Keratinocyte (primary cell): Measurements from ENCODE around the gene EPOP. TPM values are rescaled to one million over a fixed set of nuclear protein-coding genes. Genes with fewer than 3 reads are reported as not detected.

ENCODE experiments used
- DNase-seq: peaks from one replicate; pipeline ENCODE4 v3.0.0-alpha.2; 2011; ENCODE audit warnings: low read depth, missing footprints, low spot score
- FAIRE-seq: peaks from 2 replicates; lab custom pipeline; 2011; peaks lifted over from hg19 to GRCh38; lab: Jason Lieb, UNC
- H2AFZ ChIP-seq: 2 replicates; pipeline ENCODE4 v1.6.0; 2012; ENCODE audit warnings: low read length, control low read depth, inconsistent platforms; ENCODE audit not compliant: control insufficient read depth
- H3K27ac ChIP-seq: 2 replicates; pipeline ENCODE4 v1.5.1; 2011; ENCODE audit warnings: low read length; ENCODE audit not compliant: control insufficient read depth, insufficient read depth
- H3K27me3 ChIP-seq: 3 replicates; pipeline ENCODE4 v1.6.0; 2011; ENCODE audit warnings: low read length; ENCODE audit not compliant: control insufficient read depth, insufficient read depth; ENCODE audit errors: extremely low read depth
- H3K36me3 ChIP-seq, 2 experiments: 2 replicates in 1 of 2; 3 replicates in 1 of 2; pipeline ENCODE4 v1.5.1; 2011; ENCODE audit warnings: low read length in 2 of 2, mild to moderate bottlenecking in 1 of 2; ENCODE audit not compliant: control insufficient read depth in 2 of 2, insufficient read depth in 2 of 2; ENCODE audit errors: extremely low read depth in 1 of 2
- H3K4me1 ChIP-seq: 3 replicates; pipeline ENCODE4 v1.5.1; 2011; ENCODE audit warnings: low read length; ENCODE audit not compliant: control insufficient read depth, insufficient read depth; ENCODE audit errors: extremely low read depth
- H3K4me2 ChIP-seq: 3 replicates; pipeline ENCODE4 v1.6.0; 2011; ENCODE audit warnings: low read depth, low read length; ENCODE audit not compliant: control insufficient read depth, insufficient read depth; ENCODE audit errors: extremely low read depth
- H3K4me3 ChIP-seq, 3 experiments: fragments of 200-600 bp in 1 of 3; sonication (generic) in 1 of 3; 2 replicates in 2 of 3; 3 replicates in 1 of 3; pipeline ENCODE4 v1.5.1; 2011 to 2016; ENCODE audit warnings: low read length in 3 of 3, mild to moderate bottlenecking in 3 of 3, control low read depth in 2 of 3, inconsistent platforms in 1 of 3, low read depth in 1 of 3, mixed read lengths in 1 of 3, mixed run types in 1 of 3, moderate library complexity in 1 of 3; ENCODE audit not compliant: control insufficient read depth in 2 of 3, insufficient read depth in 2 of 3; ENCODE audit errors: extremely low read depth in 1 of 3
- H3K79me2 ChIP-seq: 2 replicates; pipeline ENCODE4 v1.6.0; 2012; ENCODE audit warnings: low read length; ENCODE audit not compliant: control insufficient read depth, insufficient read depth
- H3K9ac ChIP-seq: 3 replicates; pipeline ENCODE4 v1.6.0; 2011; ENCODE audit warnings: low read length; ENCODE audit not compliant: control insufficient read depth, insufficient read depth; ENCODE audit errors: extremely low read depth
- H3K9me1 ChIP-seq: 3 replicates; pipeline ENCODE4 v1.6.0; 2011; ENCODE audit warnings: low read length; ENCODE audit not compliant: control insufficient read depth, insufficient read depth; ENCODE audit errors: extremely low read depth
- H3K9me3 ChIP-seq: 2 replicates; pipeline ENCODE4 v1.5.1; 2012; ENCODE audit warnings: low read depth, low read length; ENCODE audit not compliant: control insufficient read depth
- H4K20me1 ChIP-seq: 3 replicates; pipeline ENCODE4 v1.6.0; 2011; ENCODE audit warnings: low read length; ENCODE audit not compliant: control insufficient read depth, insufficient read depth; ENCODE audit errors: extremely low read depth
- EZH2 ChIP-seq: IDR thresholded peaks from one replicate; pipeline ENCODE4 v1.6.1; 2012; ENCODE audit warnings: inconsistent platforms, mild to moderate bottlenecking, low read length, moderate library complexity
- dilution Hi-C: fragments of 300-500 bp; cut with MboI; formaldehyde crosslinking; loops from one replicate; pipeline ENCODE4 v1.7.0; 2020; ENCODE audit warnings: low sequenced_read_pairs; ENCODE audit not compliant: extremely low pct_ligation_motif_present
- polyA plus RNA-seq, 5 experiments: library from polyadenylated mRNA; depleted of rRNA in 3 of 5; stranded (reverse) in 3 of 5; stranded (forward) in 1 of 5; unstranded in 1 of 5; fragments of >200 nt; gene quantifications; 1 replicate in 1 of 5; 2 replicates in 3 of 5; 3 replicates in 1 of 5; pipeline versions ENCODE4 v1.2.1 to v1.2.3, GENCODE V29; 2011 to 2012; ENCODE audit warnings: missing spikeins in 2 of 5, low read depth in 1 of 5, low replicate concordance in 1 of 5
- TF ChIP-seq, protein P1 (sequence below), 3 experiments: IDR thresholded peaks in 1 of 3; conservative IDR thresholded peaks in 1 of 3; optimal IDR thresholded peaks in 1 of 3; 2 replicates in 2 of 3; 3 replicates in 1 of 3; pipeline versions ENCODE3 to v1.5.1; 2011; ENCODE audit warnings: low read length in 3 of 3, mild to moderate bottlenecking in 3 of 3, moderate library complexity in 2 of 3, control low read depth in 1 of 3, inconsistent platforms in 1 of 3; ENCODE audit not compliant: insufficient read depth in 2 of 3; ENCODE audit errors: extremely low read depth in 1 of 3

The EPOP gene
- polyA plus RNA-seq, 1 donor (not counting 4 experiments of a cell fraction or from before 2014, with no cell fraction given): 3.2 TPM

DNA sequence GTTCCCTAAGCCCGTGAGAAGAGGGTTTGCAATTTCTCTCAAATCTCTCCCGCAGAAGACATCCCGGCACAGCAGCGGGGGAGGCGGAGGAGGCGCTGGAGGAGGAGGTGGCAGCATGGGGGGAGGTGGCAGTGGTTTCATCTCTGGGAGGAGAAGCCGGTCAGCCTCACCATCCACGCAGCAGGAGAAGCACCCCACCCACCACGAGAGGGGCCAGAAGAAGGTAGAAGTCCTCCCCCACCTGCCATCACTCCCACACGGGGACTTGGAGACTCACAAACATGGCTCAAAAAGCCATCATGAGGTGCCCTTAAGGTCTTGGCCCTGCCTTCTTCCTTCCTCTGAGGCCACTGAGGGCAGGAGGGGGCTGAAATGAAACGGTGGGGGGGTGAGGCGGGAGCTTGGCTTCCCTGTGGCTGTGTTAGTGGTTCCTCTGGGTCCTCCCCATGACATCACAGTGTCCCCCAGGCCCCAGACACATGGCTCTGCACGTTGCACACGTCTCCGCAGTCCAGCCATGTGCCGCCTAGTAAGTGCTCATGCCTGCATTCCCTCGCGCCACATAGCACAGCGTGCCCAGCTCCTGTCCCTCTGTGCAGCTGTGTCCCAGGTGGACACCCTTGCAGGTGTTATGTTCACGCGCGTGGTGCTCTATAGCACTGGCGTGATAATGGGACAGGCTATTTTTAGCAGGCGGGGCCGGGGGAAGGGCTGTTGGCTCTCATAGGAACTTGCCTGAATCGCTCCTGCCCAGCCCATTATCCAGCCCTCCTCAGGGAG is 37.2 kb upstream of the EPOP start:
- no peak for FAIRE-seq
- Histone ChIP-seq H4K20me1 (no peaks in the 10 kb centered on the region), H3K4me3 (no peak overlapping the region), H3K79me2 (no peaks in the 10 kb centered on the region), H3K9ac (no peak overlapping the region), H3K9me1 (no peaks in the 10 kb centered on the region), H3K36me3 (peaks cover 18 to 37% of the 10 kb centered on the region in 2 experiments), H3K4me1 (no peaks in the 10 kb centered on the region), H3K27ac (no peak overlapping the region), H3K27me3 (no peaks in the 10 kb centered on the region), H2AFZ (no peak overlapping the region), H3K9me3 (no peaks in the 10 kb centered on the region), H3K4me2 (no peak overlapping the region)
- no peak for DNase-seq
- dilution Hi-C loops: no loop called here
- TF ChIP-seq, protein P1, sequence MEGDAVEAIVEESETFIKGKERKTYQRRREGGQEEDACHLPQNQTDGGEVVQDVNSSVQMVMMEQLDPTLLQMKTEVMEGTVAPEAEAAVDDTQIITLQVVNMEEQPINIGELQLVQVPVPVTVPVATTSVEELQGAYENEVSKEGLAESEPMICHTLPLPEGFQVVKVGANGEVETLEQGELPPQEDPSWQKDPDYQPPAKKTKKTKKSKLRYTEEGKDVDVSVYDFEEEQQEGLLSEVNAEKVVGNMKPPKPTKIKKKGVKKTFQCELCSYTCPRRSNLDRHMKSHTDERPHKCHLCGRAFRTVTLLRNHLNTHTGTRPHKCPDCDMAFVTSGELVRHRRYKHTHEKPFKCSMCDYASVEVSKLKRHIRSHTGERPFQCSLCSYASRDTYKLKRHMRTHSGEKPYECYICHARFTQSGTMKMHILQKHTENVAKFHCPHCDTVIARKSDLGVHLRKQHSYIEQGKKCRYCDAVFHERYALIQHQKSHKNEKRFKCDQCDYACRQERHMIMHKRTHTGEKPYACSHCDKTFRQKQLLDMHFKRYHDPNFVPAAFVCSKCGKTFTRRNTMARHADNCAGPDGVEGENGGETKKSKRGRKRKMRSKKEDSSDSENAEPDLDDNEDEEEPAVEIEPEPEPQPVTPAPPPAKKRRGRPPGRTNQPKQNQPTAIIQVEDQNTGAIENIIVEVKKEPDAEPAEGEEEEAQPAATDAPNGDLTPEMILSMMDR (optimal IDR thresholded peaks at IDR 0.05 in 1 of 3, IDR thresholded peaks at IDR 0.05 in 1 of 3, conservative IDR thresholded peaks at IDR 0.05 in 1 of 3; ENCODE audit: extremely low read depth in 1 of 3, insufficient read depth in 2 of 3, low read length in 3 of 3): no peak
- TF ChIP-seq EZH2: no peak

DNA sequence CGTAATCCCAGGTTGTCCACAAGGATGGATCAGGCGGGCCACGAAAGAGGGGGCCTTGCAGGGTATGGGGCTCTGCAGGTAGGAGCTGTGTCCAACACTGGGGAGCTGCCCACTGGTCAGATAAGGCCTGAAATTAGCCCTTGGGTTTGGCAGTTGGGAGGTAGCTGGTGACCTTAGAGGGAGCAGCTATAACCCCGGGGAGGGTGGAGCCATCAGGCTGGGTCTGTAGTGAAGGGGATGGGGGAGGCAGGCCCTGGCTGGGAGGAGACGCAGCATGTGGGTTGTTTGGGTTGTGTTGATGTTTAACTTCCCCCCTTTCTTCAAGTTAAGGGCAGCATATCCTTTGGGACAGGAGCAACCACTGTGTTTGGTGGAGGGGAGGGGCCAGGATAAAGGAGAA is 36.2 kb upstream of the EPOP start:
- no peaks in the 10 kb centered on the region for H3K9me1 ChIP-seq
- H3K79me2 ChIP-seq: no peaks in the 10 kb centered on the region
- dilution Hi-C loops: no loop called here
- no peaks in the 10 kb centered on the region for H3K9me3 ChIP-seq
- H3K4me2 ChIP-seq: no peak overlapping the region
- no peak for TF ChIP-seq EZH2
- TF ChIP-seq, protein P1 (optimal IDR thresholded peaks at IDR 0.05 in 1 of 3, IDR thresholded peaks at IDR 0.05 in 1 of 3, conservative IDR thresholded peaks at IDR 0.05 in 1 of 3; ENCODE audit: extremely low read depth in 1 of 3, insufficient read depth in 2 of 3, low read length in 3 of 3): no peak
- FAIRE-seq (no peak), DNase-seq (no peak)
- no peaks in the 10 kb centered on the region for H3K27me3 ChIP-seq
- peaks cover 18 to 30% of the 10 kb centered on the region in 2 experiments for H3K36me3 ChIP-seq
- H3K4me1 ChIP-seq: peaks cover 6% of the 10 kb centered on the region
- H3K9ac ChIP-seq: no peak overlapping the region
- no peaks in the 10 kb centered on the region for H4K20me1 ChIP-seq
- H3K27ac ChIP-seq: no peak overlapping the region
- H3K4me3 ChIP-seq: no peak overlapping the region
- no peak overlapping the region for H2AFZ ChIP-seq
